Stimulated activated CD4-positive, alpha-beta T cell treated with anti-CD3 and anti-CD28 coated beads, Interleukin-12 subunit alpha, Interleukin-12 subunit beta, amount 100 ng/mL, for 4 hours (primary cell): ENCODE data around the gene POTEE.
"Not testable (repeated sequence)": the region's sequence is repeated elsewhere in the genome, so short reads cannot be mapped to it uniquely, and the experiment has no call there.

Experiments used
- DNase-seq: peaks from one replicate; pipeline ENCODE4 v3.0.0-alpha.2; 2020

Gene POTEE

GRCh38 chr2:131209030-131209772, at the start of gene POTEE:
POTEE (plus strand) TSS chr2:131209536; CDS start chr2:131218403, 8,867 bp downstream.
- not testable (repeated sequence) for DNase-seq

- not testable (repeated sequence) for DNase-seq
These were observed 43.8 kb upstream of the POTEE start for GRCh38 chr2:131165562-131165961.

DNA sequence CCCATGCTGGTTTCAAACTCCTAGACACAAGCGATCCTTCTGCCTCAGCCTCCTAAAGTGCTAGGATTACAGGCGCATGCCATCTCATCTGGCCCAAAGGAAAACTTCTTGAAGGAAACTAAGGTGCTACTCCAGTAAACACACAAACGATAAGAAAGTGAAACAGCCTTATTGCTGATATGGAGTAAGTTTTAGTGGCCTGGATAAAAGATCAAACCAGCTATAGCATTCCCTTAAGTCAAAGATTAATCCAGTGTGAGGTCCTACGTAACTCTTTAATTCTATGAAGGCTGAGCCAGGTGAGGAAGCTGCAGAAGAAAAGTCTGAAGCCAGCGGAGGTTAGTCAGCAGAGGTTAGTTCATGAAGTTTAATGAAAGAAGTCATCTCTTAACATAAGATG, 40.8 kb upstream of the POTEE start:
- no peak for DNase-seq

- DNase-seq: not testable (repeated sequence)
These were observed 31.3 kb upstream of the POTEE start for GRCh38 chr2:131178050-131178449.

- DNase-seq: not testable (repeated sequence)
These were observed 30.5 kb upstream of the POTEE start for GRCh38 chr2:131178721-131179418.

GRCh38 chr2:131181451-131181850, 27.9 kb upstream of the POTEE start:
- not testable (repeated sequence) for DNase-seq

GRCh38 chr2:131193421-131193820, 15.9 kb upstream of the POTEE start:
- DNase-seq: not testable (repeated sequence)

DNA sequence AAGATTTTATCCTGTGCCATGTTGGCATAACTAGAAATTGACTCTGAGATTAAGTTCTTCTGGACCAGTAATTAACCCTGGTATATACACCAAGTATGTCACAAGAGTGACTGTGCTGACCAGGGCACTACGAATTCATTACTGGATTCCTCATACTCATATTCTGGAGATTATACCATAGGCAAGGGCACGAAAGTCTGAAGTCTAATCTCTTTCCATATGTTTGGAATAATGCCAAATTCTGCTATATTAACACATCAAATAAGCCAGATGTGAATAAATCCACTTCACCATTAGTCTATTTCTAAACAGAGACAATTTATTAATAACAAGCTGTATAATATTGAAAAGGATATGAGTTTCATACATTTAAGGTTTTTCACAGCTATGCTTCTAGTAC, 13.2 kb upstream of the POTEE start:
- not testable (repeated sequence) for DNase-seq

DNA sequence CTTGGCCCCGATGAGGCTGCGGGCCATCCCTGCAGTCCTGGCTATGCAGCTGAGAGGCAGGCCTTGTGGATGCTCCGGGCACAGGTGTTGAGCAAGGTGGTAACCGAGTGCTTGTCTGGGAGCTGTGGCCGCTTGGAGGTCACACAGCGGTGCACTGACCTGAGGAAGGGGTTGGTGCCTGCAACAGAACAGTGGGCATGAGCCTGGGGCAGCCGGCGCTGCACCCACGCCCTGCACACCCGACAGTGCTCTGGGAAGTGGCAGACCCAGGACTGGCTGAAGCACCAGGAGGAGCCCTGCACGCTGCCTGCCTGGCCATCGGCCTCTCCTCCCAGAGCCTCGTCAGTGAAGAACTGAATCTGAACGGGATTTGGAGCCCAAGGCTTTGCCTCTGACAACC, 8.2 kb upstream of the POTEE start:
- no peak for DNase-seq

- not testable (repeated sequence) for DNase-seq
These were observed 1.5 kb upstream of the POTEE start for GRCh38 chr2:131207839-131208238.

DNA sequence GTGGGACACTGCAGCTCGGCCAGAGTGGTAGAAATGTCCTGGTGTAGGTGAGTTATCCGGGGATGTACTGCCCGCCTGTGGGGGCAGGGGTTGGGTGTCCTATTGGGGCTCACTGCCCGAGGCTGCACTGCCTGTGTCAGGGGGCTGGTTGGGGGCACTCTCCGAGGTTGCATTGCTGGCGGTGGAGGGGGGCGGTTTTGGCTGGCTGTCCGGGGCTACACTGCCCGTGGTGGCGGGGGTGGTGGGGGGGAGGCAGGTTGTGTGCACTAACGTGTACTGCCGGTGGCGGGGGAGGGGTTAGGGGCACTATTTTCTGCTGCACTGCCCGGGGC, 403 bp downstream of the POTEE start:
- DNase-seq: not testable (repeated sequence)

GRCh38 chr2:131210434-131211211, 1.3 kb downstream of the POTEE start:
- DNase-seq: not testable (repeated sequence)

DNA sequence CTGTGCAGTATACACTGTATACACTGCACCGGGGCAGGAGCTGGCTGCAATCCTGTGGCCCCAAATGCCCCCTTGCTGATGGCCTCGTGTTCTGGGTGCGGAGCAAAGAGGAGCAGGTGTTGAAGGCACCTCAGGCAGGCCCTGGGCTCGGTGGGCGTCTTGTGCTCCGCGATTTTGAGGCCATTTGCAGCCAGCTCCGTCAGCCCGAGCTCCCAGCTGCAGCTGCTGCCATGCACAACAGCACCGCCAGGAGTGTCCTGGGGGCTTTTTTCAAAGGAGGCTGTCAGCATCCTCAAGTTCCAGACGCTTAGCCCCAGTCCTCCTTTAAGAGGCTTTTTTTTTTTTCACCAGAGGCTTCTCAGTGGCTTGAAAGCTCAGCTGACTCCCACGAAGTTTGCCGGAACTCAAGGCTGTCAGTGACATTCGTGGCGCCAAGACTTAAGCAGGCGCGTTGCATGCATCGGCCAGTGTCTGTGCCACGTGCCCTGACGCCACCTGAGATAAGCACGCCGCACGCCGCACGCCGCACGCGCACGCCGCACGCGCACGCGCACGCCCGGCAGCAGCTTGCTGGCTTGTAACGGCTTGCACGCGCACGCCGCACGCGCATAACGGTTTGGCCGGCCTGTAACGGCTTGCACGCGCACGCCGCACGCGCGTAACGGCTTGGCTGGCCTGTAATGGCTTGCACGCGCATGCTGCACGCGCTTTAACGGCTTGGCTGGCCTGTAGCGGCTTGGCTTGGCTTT, 8.1 kb downstream of the POTEE start:
- not testable (repeated sequence) for DNase-seq

DNA sequence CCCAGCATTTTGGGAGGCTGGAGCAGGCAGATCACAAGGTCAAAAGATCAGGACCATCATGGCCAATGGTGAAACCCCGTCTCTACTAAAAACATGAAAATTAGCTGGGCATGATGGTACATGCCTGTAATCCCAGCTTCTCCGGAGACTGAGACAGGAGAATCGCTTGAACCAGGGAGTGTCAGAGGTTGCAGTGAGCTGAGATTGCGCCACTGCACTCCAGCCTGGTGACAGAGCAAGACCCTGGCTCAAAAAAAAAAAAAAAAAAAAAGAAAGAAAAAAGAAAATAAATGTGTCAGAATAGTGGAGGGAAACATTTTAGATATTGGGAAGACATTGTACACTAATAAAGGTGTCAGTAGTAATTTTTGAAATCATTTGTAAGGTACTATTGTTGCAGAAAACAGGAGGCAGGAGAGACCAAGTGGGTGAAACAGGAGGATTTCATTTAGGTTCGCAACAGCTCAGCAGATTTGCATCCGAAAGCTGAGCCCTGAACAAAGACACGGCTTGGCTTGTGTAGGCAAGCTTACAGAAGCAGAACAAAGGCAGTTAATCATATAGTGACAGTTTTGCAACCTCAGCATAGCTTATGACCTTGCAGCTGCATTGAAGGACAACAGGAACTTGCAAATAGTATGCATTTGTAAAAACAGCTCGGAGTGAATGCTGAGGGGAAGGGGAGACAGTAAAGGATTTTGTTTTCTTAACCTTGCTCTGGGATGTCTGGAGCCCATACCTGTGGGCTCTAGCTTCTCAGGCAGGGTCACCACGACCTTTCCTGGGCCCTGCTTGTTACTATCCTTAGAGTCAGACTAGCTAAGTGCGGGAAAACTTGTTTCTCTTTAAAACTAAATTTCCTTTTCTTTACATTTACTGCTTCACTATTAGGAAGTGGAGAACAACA, 26.5 kb downstream of the POTEE start:
- not testable (repeated sequence) for DNase-seq
